Activated CD8-positive, alpha-beta memory T cell treated with anti-CD3 and anti-CD28 coated beads, Interleukin-2, amount 50 U/mL, for 24 hours (primary cell): ENCODE data around the gene KLRD1.
"Not testable (repeated sequence)": the region's sequence is repeated elsewhere in the genome, so short reads cannot be mapped to it uniquely, and the experiment has no call there.

Experiments
- DNase-seq: peaks from one replicate; pipeline ENCODE4 v3.0.0-alpha.2; 2020; ENCODE audit errors: extremely low read depth

KLRD1 gene

DNA sequence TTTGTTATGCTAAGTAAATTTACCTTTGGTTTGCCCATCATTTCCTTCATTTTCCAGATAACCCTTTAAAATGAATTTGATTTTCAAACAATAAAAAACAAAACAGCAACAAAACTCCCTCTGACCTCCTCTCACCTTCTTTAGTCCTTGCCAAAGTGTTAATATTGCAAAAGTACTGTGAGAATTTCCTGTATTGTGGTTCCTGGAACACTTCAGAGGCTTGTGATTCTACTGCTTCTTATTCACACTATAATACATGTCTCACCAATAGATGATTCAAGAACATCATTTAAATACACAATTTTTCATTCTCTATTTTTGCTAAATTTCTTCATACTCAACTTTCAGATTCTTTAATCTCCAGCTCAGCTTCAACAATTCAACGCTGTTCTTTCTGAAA, at the start of gene KLRD1:
KLRD1 (plus strand) TSS at position 241 of the 400 bp plus-strand sequence. CDS start 208 bp downstream, outside the sequence.
- DNase-seq, result no peak

DNA sequence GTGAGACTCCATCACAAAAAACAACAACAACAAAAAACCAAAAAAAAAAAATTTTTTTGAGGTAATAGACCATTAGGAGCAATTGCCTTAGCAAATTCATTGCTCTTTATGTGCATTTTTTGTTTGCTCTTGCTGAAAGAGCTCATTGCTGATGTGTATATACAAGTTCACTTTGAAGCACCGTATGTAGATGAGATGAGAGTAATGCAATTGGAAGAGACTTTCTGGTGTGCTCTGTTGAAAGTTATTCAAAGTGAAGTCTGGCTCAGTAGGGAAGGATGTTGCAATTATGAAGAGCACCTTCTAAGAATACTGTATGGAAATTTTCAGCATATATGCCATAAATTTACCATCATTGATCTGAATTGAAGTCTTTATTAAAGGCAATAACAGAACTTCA, 46.7 kb upstream of the KLRD1 start:
- no peak for DNase-seq

DNA sequence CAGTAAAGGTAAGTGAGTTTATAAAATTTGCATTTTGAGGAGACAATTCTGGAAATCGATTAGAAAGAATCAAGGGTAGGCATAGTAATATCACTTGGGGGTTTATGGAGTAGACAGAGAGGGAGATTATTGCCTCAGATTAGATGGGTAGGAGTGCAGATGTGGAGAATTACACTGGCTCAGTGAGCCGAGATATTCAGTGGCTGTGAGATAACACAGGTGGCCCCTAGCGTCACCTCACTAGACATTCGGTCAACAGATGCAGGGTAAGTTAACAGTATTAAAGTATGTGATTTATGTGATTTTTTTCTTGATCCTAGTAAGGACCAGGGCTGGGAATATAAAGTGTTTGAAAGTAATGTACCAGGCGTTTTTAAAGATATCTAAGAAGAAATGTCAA, 39.6 kb upstream of the KLRD1 start:
- DNase-seq, result no peak

DNA sequence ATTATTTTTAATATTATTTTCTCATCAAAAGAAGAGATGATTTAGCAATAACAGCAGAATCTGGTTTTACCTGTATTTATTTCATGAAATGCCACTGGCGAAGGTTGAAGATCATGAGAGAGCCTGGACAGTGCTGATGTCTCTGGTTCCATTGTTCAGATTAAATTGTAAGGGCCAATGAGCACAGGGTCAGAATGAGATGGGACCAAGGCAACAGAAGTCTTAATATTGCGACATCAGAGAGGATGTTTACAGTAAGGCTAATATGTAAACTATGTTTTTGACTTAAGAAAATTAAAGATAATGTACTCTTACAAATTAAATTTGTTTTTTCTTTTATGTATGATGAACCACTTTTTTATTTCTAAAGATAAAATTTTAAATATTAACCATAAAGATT, 35.2 kb upstream of the KLRD1 start:
- no peak for DNase-seq

- DNase-seq, result no peak
Measured at GRCh38 chr12:10276774-10277173, 30.9 kb upstream of the KLRD1 start.

DNA sequence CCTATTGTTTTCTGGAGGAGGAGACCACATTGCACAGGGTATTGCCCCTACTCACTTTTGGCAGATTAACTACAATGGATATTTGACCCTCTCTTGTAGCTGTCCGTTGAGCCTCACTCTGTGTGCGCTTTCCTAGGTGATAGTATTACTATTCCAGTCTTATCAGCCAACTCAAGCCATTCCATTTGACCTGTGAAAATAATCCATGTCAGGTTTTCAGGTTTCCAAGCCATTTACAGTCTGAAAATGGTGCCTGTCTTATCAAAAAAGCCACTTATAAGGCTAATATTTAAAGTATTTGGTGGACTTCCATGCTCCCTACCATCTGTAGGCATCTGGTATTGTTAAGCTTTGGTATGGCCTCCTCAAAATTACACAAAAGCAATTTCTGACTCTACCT, 29.6 kb upstream of the KLRD1 start:
- no peak for DNase-seq

GRCh38 chr12:10279937-10280336, 27.7 kb upstream of the KLRD1 start:
- DNase-seq, result no peak

DNA sequence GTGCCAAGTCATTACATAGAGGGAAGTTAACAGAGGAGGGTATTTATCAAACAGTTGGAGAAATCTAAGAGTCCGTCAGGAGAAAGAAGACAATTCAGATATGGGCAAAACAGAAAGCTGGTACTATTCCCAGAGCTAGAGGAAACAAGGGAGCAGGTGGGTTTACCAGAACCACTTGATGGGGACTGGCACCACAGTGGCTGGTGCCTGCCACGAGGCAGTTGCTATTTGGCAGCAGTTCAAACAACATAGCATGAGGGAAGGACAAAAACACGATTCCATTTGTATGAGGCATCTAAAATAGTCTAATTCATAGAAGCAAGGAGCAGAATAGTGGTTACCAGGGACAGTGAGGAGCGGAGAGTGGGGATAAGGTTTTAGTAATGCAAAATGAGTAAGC, 24.6 kb upstream of the KLRD1 start:
- no peak for DNase-seq

GRCh38 chr12:10285919-10286318, 21.8 kb upstream of the KLRD1 start:
- DNase-seq, result peak; percentile 19

DNA sequence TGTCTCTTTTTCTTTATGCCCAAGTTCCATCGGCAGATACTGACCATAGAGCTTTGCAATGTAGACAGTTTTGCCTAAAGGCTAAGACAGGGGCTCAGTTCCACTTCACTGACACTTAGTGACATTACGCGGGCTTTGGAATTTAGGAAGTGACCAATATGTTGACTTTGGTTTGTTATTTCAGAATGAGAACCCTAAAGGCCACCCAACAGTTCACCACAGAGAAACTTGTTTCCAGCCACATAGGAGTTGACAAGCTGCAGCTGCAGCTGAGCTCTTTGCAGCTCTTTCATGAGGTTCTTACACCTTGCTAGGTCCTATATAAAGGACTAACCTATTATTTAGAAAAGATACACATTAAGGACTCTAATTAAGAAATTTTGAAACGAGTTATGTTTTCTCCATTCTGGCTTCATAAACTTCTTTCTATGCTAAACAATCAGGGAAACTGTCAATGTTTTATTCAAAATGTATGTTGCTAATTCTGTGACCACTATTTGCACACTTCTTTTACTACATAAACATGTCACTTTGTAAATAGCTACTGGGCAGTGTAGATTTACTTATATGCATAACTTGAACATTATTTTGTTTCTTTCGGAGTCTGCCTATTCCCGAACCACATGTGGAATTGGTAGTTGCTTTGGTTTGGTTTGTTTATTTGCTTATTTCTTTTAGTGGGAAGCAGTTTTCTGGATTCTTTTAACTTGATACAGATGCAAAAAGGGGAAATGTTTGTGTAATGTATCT, 18.5 kb upstream of the KLRD1 start:
- DNase-seq, result no peak

DNA sequence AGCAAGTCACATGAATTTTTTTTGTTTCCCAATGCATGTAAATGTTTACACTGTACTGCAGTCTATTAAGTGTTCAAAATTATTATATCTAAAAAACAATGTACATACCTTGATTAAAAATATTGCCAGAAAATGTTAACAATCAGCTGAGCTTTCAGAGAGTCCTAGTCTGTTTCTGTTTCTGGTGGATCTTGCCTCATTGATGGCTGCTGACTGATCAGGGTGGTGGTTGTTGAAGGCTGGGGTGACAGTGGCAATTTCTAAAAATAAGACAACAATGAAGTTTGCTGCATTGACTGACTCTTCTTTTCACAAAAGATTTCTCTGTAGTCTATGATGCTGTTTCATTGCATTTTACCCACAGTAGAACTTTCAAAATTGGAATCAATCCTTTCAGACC, 16.6 kb upstream of the KLRD1 start:
- DNase-seq, result no peak

- no peak for DNase-seq
Measured at GRCh38 chr12:10293151-10293550, 14.5 kb upstream of the KLRD1 start.

DNA sequence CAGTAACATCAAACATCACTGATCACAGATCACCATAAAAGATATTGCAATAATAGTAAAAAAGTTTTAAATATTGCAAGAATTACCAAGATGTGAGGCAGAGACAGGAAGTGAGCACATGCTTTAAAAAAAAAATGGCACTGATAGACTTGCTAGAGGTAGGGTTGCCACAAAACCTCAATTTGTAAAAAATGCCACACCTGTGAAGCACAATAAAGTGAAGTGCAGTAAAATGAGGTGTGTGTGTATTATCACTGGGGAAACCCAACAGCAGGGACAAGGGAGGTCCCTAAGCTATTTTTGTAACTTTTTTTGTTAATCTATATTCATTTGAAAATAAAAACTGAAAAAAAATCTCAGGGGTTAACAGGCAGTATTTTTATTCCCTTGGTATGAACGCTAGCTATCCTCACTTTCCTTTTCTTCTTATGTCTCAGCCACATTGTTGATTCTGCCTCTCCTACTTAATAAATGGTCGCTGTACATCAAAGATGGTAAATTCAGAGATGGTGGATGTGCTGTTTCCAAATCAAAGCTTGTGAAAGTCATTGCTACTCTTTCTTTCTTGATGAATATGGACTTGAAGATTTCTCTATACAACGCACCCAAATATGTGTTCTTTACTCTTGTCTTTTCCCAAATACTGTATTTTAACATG, 14.0 kb upstream of the KLRD1 start:
- no peak for DNase-seq

DNA sequence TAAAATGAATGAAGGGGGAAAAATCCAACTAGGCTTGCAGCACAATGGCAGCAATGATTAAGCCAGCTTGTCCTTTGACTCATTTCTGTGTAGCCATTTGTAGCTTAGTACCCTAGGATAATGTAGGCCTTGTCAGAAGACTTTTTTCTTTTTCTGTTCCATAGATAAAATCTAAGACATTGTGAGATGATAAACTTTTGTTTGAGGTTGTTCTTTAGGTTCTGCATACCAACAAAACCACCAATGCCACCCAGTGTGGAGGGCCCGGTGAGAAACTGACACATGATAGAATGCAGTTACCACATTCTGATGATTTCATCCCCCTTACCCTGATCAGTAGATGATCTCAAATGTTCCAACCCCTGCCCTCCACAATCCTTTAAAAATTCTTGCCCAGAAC, 6.6 kb upstream of the KLRD1 start:
- DNase-seq, result peak; percentile 32

DNA sequence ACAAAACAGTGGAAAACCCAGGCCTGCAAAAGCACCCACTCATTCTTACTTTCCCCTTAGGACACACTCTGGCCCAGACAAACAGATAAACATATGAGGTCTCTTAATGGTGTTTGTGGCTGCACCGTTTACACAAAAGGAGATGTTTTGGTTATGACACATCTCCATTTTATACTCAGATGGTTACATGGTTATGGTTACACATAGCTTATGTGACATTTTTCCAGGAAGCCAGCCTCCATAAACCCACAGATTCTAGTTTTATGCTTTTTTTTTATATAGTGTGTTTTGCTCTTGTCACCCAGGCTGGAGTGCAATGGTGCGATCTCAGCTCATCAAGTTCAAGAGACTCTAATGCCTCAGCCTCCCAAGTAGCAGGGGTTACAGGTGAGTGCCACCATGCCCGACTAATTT, 3.5 kb upstream of the KLRD1 start:
- DNase-seq, result no peak

GRCh38 chr12:10305411-10305810, 2.3 kb upstream of the KLRD1 start:
- no peak for DNase-seq

DNA sequence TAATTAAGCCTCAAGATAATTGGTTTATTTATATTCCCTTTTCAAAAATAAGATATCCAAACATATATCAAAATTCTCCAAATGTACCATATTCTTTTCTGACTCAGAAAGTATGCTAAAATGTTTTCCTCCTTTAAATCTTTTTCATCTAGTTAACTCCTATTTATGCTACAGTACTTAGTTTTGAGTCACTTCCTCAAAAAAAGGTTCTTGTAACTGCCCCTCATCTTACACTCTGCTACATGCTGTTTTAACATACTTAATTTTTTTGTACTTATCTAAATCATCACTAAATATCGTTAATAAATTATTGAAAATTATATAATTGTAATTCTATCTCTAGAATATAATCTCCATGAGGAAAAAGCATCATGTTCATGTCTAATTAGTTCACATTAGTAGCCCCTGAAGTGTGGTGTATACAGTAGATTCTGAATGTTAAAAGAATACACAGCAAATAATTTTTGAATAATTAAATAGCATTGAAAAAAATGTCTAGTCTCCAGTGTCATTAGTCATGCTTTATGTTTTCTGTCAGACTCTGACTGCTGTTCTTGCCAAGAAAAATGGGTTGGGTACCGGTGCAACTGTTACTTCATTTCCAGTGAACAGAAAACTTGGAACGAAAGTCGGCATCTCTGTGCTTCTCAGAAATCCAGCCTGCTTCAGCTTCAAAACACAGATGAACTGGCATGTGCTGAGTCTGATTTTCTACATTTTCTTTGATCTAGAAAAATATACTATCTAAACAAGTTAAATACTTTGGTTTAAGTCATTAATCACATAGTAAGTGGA, 3.5 kb downstream of the KLRD1 start:
- DNase-seq, result no peak

GRCh38 chr12:10319388-10319787, 11.7 kb downstream of the KLRD1 start:
- DNase-seq, result no peak

DNA sequence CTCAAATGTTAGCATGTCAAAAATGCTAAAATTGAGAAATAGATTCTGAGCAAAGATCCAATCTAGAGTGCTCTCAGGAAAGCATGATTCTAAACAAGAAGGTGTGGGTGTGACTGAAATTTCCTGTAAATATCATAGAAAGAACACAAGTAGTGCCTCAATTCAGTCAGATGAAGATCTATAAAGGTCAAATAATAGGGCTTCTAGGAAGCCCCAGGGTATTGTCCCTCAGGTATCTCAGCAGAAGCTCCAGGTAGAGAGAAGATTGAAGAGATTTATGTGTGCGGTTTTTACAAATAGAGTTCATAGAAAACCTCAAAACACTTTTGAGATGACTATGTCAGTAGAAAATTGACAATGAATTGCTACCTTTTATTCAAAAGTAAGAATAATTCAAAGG, 13.0 kb downstream of the KLRD1 start:
- no peak for DNase-seq

- not testable (repeated sequence) for DNase-seq
Measured at GRCh38 chr12:10328691-10329090, 21.0 kb downstream of the KLRD1 start.

DNA sequence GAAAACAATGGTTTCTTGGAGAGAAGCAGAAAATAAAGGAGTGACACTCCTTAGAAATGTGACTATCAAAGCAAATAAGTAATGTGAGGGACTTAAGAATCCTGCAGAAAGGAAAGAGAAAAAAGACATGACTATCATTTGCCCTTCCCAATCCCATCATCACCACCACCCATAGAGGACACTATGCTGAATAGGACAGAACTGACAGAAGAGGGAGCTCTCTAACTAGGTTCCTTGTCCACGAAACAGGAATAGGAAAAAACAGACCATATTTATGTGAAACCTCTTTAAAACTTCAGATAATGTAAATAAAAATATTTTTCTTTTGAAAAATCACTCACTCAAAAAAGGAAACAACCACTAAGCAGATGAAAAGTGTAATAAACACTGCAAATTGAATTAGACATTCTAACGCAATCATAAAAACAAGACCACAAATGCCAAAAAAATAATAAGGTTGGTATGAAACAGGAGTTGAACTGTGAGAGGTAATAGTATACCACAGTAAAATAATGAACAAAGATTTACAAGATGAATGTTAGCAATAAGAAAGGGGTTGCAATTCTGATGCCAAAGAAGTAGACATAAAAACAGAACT, 24.1 kb downstream of the KLRD1 start:
- no peak for DNase-seq

DNA sequence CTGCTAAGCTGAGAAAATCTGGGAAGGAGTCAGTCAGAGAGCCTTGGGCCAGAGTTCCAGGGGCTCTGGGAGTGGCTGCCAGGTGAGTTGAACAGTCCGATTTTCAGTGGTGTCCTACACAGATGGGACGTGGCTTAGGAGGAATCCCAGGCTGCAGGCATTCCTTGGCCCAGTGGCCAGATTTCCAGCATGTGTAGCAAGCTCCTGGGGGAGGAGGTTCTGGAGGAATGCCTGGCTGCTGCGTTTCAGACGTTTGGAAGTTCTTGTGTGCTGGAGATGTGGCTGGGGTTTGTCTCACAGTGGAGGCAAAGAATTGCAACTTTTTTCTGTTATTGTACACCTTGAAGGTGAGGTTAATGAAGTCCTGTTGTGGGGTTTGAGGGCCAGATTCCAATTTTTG, 28.5 kb downstream of the KLRD1 start:
- not testable (repeated sequence) for DNase-seq
